DMS 273 (cell line): ENCODE measurements around the gene LRMDA.

Experiments
- DNase-seq: peaks from one replicate; lab custom pipeline; 2025; ENCODE audit not compliant: unreplicated experiment; lab: John Stamatoyannopoulos, UW

LRMDA gene

DNA sequence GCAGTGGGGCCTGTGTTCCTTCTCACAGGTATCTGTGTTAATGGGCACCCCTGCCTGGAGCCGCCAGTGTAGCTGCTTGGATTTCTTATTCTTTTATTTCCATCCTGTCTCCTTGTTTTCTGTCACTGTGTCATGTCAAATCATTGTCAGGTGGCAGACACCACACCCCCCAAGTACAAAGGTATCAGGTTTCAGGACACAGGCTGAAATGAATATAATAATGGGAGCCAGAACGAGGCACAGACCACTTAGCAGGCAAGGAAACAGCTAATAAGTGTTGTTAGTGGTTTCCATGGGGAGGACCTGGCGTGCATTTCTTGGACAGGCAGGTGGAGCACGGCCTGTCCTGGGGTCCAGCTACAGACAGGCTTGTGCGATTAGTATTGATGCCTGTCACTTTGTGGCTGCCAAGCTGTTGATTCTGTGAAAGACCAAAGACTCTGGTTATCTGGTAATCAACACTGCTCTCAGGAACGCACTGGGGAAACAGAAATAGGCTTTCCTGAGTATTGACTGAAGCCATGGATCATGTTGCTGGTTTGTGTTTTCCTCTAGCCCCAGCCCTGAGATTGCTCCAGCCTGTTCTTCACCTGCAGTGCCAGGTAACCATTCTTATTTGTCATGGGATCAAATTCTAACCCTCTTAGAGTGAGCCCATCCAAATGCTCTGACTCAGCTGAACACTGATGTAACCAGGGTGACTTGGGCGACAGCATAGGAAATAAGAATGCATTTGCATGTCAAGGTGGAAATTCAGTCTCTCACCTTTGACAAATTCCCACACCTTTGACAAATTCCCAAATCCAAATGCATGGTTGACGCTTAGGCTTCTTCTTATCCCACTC, 1002.0 kb downstream of the LRMDA start:
- peak; percentile 23 for DNase-seq

GRCh38 chr10:76435157-76435556, 1003.7 kb downstream of the LRMDA start:
- peak; percentile 6 for DNase-seq

DNA sequence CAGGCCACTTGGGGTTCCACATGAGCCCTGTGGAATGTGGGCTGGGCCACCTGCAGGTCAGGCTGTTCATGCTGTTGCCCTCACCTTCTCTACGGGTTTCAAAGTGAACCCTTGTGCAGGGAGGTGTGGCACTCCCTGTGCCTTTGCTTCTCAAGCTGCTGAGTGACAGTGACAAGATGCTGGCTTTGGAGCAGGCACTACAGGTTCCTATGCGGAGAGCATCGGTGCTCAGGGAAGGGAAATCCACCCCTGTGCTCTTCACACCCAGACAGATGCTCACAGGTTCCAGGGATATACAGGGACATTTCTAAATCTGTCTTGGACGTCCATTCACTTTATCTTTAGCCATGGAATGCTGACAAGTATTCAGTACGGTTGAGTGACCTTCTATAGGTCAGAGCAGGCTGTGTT, 1005.0 kb downstream of the LRMDA start:
- no peak for DNase-seq

- no peak for DNase-seq
Measured at GRCh38 chr10:76436981-76437380, 1005.6 kb downstream of the LRMDA start.

GRCh38 chr10:76440426-76440825, 1009.0 kb downstream of the LRMDA start:
- DNase-seq = peak; percentile 8

- no peak for DNase-seq
Measured at GRCh38 chr10:76442113-76442512, 1010.7 kb downstream of the LRMDA start.

- DNase-seq = no peak
Measured at GRCh38 chr10:76444034-76444800, 1012.8 kb downstream of the LRMDA start.

DNA sequence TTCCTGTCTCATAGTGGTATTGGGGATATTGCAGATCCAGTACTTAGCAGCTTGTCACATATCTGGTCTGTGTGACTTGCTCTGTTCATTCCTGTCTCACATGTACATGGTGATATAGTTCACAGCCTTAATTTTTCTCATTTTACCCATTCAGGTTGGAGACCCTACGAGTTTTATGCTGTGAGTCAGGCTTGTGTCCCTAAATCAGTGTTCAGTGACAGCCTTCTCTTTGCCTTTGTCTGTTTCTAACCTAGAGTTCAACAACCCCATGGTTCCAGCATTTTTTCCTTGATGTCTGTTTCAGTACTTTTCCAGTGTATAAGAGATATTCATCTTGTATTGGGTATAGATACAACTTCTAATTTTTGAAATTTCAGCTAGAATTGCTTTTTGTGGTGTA, 1016.2 kb downstream of the LRMDA start:
- no peak for DNase-seq

DNA sequence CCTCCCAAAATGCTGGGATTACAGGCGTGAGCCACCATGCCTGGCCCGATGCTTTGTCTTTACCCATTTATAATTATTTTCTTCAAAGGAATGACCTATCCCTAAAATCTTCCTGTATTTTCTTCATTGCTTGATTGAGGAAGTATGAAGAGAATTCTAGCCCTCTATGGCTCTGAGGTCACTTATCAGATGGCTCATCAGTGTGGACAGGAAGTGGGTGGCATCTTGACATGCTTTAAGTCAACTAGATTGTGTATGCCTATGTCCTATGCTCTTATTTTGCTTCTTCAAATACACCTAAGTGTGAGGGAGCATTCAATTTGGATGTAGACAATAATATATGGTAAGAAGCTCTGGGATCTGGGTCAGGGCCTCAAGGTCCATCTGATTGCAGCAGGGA, 1020.5 kb downstream of the LRMDA start:
- DNase-seq = no peak

DNA sequence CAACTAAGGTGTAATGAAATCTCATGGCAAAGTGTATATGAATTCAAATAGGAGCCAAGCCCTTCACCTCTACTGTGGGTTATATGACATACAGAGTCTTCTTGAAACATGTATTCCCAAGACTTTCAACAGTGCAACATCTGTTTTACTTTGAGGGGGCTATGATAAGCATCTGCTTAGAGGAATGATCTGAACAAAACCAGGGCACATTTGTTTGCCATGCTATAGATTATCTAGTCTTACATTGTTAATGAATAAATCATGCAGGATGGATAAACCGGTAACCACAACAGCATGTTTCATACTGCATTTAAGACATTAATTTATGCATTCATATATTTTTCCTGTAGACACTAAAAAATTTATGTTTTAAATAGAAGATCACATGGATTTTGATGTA, 1021.9 kb downstream of the LRMDA start:
- peak; percentile 2 for DNase-seq

GRCh38 chr10:76453997-76454396, 1022.6 kb downstream of the LRMDA start:
- no peak for DNase-seq

DNA sequence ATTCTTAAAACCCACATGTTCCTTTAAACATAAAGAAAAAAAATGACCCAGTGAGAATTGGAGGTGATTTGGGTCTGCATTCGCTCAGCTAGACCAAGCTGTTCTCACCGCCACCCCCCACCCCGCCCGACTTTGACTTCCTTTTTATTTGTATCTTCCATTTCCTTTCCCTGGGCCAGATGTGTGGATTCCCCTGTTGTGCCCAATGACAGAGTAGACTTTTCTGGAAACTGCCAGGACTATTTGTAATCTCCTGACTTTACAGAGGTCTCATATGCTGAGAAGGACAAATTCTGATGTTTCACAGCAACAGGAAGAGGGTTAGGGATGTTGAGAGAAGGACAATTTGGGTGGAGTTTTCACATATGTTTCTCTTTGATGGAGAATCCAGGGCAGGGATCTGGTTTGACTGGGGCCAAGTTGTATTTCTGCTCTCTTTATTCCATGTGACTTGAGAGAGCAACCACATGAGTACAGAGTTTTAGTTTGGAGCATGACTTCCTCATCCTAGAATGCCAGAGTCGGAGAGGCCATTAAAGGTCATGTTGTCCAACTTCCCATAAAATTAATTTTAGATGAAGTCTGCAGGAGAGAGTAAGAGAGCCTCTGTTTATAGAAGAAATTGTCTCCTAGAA, 1023.2 kb downstream of the LRMDA start:
- DNase-seq = no peak

GRCh38 chr10:76456197-76456596, 1024.8 kb downstream of the LRMDA start:
- DNase-seq = no peak

- DNase-seq = no peak
Measured at GRCh38 chr10:76459016-76459730, 1027.7 kb downstream of the LRMDA start.

DNA sequence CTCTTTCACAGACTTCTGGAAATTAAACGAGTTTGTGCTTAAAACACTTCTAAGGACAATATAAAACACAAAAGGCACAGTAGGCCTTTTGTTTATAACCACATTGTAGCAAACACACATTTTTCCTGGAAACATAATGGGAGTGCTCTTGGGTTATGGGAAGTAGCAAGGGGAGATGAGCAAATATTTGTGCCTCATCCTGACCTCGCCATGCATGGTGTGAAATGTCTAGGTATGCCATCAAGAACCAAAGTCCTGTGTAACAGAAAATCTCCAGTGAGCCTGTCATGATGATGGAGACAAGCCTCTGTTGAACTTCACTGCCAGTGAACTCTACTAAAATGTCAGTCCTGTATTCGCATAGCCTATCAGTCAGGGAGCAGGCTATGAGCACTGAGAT, 1029.6 kb downstream of the LRMDA start:
- no peak for DNase-seq

- DNase-seq = peak; percentile 14
Measured at GRCh38 chr10:76463111-76463510, 1031.7 kb downstream of the LRMDA start.

DNA sequence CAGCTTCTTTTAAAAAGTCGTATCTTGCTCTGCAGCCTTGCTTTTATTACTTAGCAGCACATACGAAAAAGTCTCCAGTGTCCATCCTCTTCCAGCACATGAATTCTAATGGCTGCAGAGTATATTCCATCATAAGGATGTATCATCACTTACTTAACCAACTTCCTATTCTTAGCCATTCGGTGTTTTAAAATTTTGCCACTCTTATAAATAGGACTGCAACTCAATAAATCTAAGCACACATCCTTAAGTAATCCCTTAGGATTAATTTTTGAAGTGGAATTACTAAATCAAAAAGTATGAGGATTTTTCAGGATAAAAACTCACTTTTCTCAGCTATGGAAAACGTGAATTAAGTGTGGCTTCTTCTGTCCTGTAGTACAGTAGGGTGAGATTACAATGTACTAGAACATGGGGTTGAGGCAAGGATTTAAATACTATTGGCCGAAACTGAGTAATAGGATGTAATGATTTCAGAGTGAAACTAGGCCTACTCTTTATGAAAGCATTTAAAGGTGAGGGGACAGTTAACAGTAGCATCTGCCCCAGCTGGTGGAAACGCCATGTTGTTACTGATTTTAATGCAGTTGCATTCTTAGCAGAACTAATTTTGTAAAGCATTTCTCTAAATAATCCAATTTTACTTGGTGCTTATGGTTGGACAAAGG, 1035.5 kb downstream of the LRMDA start:
- no peak for DNase-seq

GRCh38 chr10:76469675-76470074, 1038.3 kb downstream of the LRMDA start:
- DNase-seq = no peak

DNA sequence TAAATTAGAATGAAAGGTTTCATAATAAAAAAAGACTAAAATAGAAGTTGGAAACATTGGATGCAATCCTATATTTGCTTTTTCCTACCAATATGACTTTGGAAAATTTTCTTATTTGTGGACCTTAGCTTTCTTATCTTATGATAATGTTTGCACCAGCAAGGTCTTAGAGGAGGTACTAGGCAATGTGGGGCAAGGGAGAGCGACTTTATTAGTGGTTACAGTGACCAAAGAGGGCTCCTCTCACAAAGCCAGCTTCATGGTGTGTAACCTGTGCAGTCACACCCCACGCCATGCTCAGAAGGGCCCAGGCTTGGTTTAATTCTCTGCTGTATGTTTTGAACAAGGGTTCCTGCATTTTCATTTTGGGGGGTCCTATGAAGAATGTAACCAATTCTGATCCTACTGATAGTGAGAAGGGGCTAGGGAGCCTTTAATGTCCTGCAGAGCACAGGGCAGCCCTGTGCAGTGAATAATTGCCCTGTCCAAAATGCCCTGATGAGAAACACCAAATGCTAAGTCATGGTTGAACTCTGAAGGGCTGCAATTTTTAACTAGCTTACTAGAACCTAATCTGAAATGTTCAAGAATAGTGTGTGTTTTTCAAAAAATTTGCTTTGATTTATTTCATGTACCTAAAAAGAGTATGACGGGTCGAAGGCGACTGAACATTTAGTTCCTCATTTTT, 1047.8 kb downstream of the LRMDA start:
- DNase-seq = no peak

DNA sequence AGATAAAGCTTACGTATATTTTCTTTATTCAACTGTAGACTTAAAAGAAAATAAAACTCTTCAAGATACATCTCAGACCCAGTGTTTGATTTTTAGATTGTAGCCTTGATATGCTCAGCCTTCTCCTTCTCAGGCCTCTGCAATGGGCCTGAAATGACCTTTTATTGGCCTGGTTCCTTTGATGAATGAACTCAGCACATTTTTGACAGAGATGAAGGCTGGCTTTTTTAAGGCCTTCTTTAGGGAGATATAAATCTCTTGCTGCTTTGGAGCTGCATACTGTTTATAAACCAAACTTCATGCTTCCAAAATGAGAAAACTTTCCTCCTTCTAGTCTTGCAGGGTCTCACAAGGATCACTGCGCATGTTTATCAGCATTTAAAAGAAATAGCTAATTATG, 1049.8 kb downstream of the LRMDA start:
- DNase-seq = no peak
